ENCODE data around the gene RNLS.
A peak's percentile ranks its signal among the peaks of the same experiment; 100 is the strongest.

The RNLS gene

GRCh38 chr10:88431103-88431502, 152.0 kb downstream of the RNLS start:
- DNase-seq (ENCODE audit: low spot score) = no peak

GRCh38 chr10:88428976-88429375, 154.1 kb downstream of the RNLS start:
- DNase-seq (ENCODE audit: low spot score) = no peak

- DNase-seq (ENCODE audit: low spot score) = peak; percentile 10
Observed at GRCh38 chr10:88428442-88428841, 154.7 kb downstream of the RNLS start.

- no peak for DNase-seq (ENCODE audit: low spot score)
Observed at GRCh38 chr10:88427024-88427423, 156.1 kb downstream of the RNLS start.

GRCh38 chr10:88424881-88425280, 158.2 kb downstream of the RNLS start:
- DNase-seq (ENCODE audit: low spot score) = no peak

- DNase-seq (ENCODE audit: low spot score) = no peak
Observed at GRCh38 chr10:88423732-88424131, 159.4 kb downstream of the RNLS start.

- DNase-seq (ENCODE audit: low spot score) = no peak
Observed at GRCh38 chr10:88421590-88421989, 161.5 kb downstream of the RNLS start.

GRCh38 chr10:88418871-88419270, 164.2 kb downstream of the RNLS start:
- DNase-seq (ENCODE audit: low spot score) = no peak

GRCh38 chr10:88417387-88418030, 165.6 kb downstream of the RNLS start:
- no peak for DNase-seq (ENCODE audit: low spot score)

GRCh38 chr10:88416801-88417200, 166.3 kb downstream of the RNLS start:
- DNase-seq (ENCODE audit: low spot score) = no peak

- no peak for DNase-seq (ENCODE audit: low spot score)
Observed at GRCh38 chr10:88415533-88416130, 167.5 kb downstream of the RNLS start.

GRCh38 chr10:88413412-88413811, 169.7 kb downstream of the RNLS start:
- no peak for DNase-seq (ENCODE audit: low spot score)

GRCh38 chr10:88411772-88412349, 171.3 kb downstream of the RNLS start:
- DNase-seq (ENCODE audit: low spot score) = no peak

GRCh38 chr10:88409824-88410223, 173.3 kb downstream of the RNLS start:
- no peak for DNase-seq (ENCODE audit: low spot score)

GRCh38 chr10:88409236-88409635, 173.9 kb downstream of the RNLS start:
- DNase-seq (ENCODE audit: low spot score) = no peak

- DNase-seq (ENCODE audit: low spot score) = no peak
Observed at GRCh38 chr10:88408096-88408495, 175.0 kb downstream of the RNLS start.

GRCh38 chr10:88404133-88404532, 179.0 kb downstream of the RNLS start:
- DNase-seq (ENCODE audit: low spot score) = no peak

GRCh38 chr10:88401671-88402347, 181.3 kb downstream of the RNLS start:
- peak; percentile 31 for DNase-seq (ENCODE audit: low spot score)

- DNase-seq (ENCODE audit: low spot score) = no peak
Observed at GRCh38 chr10:88399240-88399639, 183.9 kb downstream of the RNLS start.

- DNase-seq (ENCODE audit: low spot score) = no peak
Observed at GRCh38 chr10:88395677-88396076, 187.4 kb downstream of the RNLS start.

- DNase-seq (ENCODE audit: low spot score) = no peak
Observed at GRCh38 chr10:88392222-88392621, 190.9 kb downstream of the RNLS start.

GRCh38 chr10:88390041-88390440, 193.1 kb downstream of the RNLS start:
- no peak for DNase-seq (ENCODE audit: low spot score)

GRCh38 chr10:88389456-88389855, 193.7 kb downstream of the RNLS start:
- DNase-seq (ENCODE audit: low spot score) = peak; percentile 35

Measured in GM03348 (cell line).